HG03432 (cell line): ENCODE measurements around the gene MARK3.
A peak's percentile ranks its signal among the peaks of the same experiment; 100 is the strongest.

Experiments used
- ATAC-seq: cut with Tn5 transposase; IDR thresholded peaks from one replicate; pipeline ENCODE4 v1.9.1; 2021; ENCODE audit warnings: mild to moderate bottlenecking, moderate library complexity; ENCODE audit not compliant: unreplicated experiment

The MARK3 gene

DNA sequence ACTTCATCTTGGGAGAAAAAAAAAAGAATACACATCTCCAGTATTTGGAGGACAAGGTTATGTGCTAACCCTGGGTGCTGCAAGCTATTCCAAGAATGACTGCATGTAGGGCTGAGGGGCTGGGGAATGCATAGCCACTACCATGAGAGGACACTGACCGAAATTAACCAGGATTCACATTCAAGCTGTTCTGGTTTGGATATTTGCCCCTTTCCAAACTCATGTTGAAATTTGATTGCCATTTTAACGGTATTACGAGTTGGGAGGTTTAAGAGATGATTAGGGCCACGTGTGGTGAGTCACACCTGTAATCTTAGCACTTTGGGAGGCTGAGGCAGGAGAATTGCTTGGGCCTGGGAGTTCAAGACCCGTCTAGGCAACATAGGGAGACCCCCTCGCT, 18.5 kb upstream of the MARK3 start:
- ATAC-seq: no peak

DNA sequence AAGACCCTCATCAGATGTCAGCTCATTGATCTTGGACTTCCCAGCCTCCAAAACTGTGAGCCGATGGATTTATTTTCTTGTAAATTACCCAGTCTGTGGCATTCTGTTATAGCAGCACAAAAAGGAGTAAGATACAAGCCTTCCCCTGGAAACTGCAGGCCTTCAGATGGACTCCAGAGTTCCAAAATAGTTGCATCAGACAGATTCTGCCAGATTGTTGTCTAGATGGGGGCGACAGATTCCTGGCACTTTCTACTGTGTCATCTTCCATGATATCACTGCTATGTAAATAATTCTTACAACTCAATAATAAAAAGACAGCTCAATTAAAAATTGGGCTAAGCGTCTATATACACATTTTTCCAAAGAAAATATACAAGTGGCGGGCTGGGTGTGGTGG, 17.2 kb upstream of the MARK3 start:
- ATAC-seq: no peak

DNA sequence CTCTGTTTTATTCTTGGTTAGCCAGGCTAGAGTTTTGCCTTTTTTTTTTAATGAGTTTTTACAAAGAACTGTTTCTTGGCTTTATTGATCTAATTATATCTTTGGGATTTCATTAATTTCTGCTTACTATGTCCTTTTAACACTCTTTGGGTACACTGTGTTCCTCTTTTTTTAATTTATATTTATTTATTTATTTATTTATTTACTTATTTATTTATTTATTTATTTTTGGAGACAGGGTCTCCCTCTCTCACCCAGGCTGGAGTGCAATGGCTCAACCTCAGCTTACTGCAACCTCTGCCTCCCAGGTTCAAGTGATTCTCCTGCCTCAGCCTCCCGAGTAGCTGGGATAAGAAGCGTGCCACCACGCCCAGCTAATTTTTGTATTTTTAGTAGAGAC, 15.1 kb upstream of the MARK3 start:
- ATAC-seq: no peak

DNA sequence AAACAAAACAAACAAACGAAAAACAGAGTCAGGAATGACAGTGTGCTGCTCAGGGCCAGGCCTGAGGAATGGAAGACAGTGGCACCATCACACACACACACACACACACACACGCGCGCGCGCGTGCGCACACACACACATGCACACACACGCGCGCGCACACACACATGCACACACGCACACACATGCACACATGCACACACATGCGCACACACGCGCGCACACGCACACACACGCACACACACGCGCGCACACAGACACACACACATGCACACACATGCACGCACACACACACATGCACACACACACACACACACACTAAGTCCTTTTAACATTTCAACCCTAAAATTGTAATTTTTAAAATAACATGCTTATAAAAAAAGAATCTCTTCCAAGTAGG, 13.2 kb upstream of the MARK3 start:
- no peak for ATAC-seq

DNA sequence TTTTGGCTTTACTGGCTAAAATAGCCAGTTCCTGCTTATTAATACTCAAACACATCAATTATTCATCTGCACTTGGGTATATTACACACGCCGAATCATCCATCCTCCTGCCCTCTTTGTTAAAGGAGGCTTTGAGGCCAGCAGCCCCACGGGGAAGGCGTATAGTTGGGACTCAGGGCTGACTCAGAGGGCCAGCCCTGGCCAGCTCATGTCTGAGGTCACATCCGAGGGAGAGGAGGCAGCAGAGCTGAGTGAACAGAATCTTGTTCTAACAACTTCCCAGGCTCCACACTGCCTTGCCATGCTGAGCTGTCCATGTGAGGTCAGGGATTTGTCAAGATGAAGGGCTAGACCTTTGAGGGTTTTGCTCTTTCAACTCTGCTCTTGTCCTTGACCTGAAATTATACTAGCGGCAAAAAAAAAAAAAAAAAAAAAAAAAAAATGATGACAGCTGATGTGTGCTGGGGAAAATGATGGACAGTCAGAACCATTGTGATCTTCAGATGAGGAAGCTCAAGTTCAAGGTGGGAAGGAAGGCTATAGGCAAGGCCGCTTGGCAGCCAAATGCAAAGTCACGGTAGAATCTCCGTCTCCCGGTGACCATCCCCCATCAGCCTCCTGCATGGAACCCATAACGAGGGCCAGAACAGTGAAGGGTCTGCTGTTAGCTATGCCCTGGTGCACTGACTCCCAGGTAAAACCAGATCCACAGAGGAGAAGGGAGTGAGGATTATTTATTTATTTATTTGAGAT, 12.5 kb upstream of the MARK3 start:
- ATAC-seq: no peak

DNA sequence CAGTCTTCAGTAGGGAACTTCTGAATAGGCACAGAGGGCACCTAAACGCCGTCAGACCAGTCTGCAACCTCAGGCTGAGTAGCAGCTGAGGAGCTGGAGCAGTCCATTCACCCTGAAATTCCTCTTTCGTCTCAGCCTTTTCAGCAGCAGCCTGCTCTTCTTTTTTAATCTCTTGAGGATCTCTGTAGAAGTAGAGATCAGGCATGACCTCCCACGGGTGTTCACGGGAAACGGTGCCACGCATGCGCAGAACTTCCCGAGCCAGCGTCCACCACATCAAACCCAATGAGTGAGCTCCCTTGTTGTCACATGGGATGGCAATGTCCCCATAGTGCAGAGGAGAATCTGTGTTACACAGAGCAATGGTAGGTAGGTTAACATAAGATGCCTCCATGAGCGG, 11.1 kb upstream of the MARK3 start:
- ATAC-seq: no peak

DNA sequence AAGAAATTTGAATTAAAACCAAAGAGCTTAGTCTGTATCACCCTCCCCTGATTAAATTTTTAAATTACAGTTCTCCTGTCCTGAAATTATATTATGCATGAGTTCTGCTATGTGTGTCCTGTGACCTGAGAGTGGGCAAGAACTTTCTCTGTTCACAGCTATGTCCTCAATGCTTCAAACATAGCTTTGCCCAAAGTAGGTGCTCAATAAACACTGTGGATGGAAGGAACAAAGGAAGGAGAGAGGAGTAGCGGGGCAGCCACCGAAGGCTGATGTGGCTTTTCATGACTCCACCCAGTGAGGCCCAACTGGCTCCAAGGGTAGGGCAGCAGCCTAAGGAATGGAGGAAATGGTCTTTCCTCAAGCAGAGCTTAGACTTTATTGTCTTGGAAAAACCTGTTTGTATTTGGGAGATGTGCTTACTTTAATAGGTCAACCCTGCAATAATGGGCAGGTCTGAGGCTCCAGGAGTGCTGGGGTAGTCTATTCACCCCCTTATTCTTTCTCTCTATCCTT, 7.6 kb upstream of the MARK3 start:
- no peak for ATAC-seq

DNA sequence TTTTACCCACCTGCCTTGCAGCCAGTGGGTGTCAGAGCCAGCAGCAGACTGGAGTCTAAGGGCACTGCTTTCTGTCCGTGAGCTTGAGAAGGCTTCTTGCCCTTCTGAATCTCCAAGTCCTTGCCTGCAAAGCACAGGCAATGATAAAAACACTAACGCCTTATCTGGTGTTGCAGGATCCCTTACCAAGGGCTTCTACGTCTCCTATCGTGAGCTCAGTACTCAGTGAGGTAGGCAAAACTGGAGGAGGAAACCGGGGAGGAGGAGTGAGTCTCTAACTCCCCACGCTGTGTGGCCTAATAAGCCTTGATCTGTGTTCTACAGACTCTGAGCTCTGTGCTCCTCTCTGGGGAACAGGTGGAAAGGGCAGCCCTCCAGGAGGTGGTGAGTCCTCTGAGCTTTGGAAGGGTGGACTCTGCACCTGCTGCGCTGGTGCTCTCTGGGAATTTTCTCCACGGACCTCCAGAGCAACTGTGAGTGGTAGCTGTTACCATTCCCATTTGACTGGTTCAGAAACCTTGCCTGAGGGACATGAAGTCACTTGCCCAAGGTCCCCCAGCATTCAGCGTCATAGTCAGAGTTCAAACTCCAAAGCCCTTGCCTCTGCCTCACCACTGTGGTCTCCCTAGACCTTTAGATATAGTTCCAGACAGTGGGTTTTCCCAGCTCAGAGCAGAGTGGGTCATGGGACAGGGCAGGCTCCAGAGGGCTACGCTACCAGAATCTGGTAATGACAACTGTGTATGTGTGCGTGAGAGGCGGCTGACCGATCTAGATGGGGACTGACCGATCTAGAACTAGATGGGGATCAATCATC, 7.0 kb upstream of the MARK3 start:
- no peak for ATAC-seq

DNA sequence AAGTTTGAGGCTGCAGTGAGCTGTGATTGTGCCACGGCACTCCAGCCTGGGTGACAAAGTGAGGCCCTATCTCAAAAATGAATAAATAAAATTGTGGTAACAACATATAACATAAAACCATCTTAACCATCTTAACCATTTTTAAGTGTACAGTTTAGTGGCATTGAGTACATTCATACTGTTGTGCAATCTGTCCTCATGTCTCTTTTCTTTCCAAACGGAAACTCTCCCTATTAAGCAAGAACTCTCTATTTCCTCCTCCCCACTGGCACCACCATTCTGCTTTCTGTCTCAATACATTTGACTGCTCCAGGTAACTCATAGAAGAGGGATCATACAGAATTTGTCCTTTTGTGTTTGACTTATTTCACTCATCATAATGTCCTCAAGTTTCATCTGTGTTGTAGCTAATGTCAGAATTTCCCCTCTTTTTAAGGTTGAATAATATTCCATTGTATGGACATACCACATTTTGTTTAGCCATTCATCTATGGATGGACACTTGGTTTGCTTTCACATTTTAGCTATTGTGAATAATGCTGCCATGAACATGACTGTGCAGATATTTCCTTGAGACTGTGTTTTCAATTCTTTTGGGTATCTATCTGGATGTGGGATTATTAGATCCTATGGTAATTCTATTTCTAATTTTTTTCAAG, 4.4 kb upstream of the MARK3 start:
- ATAC-seq: no peak

DNA sequence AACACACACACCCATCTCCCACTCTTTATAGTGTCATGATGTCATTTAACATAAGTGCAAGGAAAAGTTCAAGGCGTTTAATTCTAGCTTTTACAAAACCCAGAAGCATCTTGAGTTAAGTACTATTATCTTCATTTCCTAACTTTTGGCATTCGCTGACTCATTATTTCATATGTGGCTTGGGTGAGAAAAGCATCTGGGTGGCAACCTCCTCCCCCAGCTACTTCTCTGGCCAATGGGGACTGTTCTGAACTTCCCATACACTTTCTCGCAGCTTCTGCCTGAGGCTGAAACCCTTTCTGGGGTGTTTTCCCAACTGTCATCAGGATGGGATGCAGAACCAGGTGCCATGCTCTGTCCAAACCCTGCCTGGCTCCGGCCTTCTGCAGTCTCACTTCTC, 2.8 kb upstream of the MARK3 start:
- ATAC-seq: no peak

DNA sequence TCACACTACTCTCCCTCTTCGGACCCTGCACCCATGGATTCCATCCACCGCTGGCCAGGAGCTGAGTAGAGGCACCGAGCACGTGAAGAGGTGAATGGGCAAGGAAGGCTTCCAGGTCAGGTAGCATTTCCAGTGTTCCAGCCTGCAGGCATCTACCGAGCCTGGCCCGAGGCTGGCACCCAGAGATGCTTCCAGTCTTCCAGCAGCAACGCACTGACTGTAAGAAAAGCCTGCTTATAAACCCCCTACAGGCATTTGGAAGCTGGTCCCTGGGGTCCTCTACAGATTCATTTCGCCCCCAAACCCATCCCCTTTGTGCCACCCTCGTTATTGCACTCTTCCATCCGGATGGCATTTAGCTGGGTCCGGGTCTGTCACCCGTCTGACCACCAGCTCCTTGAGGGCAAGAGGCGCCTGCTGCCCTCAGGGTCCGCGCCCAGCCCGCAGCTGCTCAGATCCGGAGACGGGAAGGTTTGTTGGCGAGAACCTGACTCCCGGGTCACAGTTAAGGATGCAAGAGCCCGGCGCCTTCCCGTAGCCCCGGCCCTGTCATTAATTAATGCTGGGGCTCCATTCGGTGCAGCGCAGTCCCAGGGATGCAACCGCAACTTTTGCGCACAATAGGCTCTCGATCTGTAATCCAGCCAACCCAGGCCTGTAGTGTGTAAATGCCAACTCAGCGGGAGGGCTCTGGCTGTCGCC, 614 bp upstream of the MARK3 start:
- peak; percentile 13 for ATAC-seq

DNA sequence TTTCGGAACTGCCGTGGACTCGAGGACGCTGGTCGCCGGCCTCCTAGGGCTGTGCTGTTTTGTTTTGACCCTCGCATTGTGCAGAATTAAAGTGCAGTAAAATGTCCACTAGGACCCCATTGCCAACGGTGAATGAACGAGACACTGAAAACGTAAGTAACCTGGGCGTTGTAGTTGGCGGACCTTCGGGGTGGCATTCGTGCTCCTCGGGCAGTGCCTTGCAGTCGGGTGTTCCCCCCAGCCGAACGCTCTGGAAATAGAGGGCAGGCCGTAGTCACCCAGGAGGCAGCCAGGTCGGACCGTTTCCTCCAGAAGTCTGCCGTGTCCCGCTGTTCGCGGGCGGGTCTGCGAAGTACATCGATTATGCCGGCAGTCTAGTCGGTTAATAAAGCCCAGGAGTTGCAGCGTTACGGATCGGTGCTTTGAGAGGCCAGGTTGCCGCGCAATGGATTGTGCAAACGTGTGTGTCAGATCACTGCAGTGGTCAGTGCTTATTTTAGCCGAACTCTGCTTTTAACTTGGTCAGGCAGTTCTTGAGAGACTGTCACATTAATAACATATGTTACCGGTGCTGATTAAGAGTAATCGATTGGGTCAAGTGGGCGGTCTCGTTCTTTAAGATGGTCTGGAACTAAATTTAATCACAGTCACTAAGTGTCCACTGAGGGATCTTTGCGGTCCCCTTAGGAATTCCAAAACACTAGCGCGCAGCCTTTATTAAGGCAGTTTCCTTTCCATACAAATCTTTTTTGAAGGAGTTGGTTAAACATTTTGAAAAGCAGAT, 906 bp downstream of the MARK3 start:
- peak; percentile 17 for ATAC-seq

DNA sequence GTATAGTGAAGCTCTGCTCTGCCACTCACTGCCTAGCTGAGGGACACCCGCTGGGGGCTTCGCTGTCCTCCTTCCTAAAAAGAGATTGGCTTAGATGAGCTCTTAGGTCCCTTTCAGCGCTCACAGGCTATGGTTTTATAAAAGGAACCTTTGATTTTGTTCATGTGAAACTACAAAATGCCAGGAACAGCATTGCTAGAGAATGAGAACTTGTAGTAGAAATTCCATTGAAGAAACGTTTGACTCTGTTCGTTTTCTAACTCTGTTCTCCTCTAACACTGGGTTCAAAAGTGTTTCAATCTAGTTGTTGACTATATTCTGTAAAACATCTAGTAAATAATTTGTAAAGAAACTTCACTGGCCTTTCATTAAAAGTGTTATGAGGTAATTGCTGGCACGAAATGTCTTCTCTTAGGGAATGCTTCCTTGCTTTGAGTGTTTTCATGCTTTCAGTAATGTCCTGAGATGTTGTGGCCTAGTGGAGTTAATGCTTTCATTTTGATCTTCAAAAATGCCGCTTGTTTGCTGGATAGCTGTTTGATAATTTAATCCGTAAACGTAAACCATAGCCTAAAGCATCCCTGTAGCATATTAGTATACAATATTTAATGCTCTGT, 1.6 kb downstream of the MARK3 start:
- ATAC-seq: no peak

DNA sequence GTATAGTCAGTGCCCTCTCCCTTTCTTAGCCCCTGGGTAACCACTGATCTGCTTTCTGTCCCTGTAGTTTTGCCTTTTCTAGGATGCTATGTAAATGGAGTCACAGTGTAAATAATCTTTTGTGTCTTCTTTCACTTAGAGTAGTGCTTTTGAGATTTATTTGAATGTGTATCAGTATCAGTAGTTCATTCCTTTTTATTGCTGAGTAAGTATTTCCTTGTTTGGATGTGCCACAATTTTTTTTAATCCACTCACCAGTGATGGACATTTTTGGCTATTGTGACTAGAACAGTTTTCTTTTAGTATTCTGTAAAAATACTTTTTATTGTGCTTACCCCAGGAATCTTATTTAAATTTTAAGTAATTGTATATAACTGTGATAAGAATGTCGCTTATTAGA, 3.4 kb downstream of the MARK3 start:
- no peak for ATAC-seq

DNA sequence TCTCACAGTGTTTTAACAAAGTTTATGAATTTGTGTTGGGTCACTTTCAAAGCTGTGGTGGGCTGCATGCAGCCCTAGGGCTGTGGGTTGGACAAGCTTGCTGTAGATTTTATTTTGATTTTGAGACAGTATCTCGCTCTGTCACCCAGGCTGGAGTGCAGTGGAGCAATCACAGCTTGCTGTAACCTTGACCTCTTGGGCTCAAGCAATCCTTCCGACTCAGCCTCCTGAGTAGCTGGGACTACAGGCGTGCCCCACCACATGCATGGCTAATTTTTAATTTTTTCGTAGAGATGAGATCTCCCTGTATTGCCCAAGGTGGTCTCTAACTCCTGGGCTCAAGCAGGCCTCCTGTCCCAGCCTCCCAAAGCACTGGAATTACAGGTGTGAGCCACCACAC, 5.4 kb downstream of the MARK3 start:
- no peak for ATAC-seq

DNA sequence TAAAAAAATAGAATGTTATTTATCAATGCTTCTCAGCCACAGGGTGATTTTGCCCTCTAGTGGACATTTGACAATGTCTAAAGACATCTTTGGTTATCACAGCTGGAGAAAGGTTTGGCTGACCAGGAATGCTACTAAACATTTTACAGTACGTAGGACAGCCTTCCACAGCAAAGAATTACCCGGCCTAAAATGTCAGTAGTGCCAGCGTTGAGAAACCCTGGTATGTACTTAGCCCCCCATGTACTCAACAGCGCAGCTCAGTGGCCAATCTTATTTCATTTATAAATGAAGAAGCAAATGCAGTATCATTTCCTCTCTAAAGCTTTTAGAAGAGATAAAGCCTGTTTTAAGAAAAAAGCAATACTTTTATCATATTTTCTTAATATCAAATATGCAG, 5.8 kb downstream of the MARK3 start:
- ATAC-seq: no peak

DNA sequence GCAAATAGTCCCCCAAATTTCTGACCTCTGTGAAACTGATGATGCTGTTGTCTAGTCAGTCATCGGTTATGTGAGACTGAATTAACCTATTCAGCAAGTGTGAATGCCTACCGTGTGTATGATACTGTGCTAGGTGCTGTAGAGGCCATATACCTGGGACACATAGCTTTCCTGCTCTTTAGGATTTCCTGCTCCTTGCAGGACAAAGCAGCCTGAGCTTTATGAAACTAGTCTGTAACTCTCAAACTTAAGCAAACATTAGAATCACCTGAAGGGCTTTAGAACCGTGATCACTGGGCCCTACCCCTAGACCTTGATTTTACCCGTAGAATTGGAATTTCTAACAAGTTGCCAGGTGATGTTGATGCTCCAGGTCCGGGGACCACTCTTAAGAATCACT, 6.9 kb downstream of the MARK3 start:
- no peak for ATAC-seq

DNA sequence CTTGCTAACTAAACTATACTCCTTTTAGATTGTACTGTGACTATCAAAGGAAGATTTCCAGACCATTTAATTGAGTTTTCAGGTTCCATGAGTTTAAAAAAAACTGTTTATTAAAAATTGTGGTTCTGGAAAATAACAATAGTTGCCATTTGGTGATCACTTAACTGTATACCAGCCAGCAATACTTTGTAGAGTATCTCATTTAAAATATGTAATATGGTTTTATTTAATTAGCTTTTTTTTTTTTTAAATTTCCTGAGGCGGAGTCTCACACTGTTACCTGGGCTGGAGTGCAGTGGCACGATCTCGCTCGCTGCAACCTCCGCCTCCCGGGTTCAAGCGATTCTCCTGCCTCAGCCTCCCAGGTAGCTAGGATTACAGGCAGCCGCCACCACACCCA, 7.4 kb downstream of the MARK3 start:
- no peak for ATAC-seq

DNA sequence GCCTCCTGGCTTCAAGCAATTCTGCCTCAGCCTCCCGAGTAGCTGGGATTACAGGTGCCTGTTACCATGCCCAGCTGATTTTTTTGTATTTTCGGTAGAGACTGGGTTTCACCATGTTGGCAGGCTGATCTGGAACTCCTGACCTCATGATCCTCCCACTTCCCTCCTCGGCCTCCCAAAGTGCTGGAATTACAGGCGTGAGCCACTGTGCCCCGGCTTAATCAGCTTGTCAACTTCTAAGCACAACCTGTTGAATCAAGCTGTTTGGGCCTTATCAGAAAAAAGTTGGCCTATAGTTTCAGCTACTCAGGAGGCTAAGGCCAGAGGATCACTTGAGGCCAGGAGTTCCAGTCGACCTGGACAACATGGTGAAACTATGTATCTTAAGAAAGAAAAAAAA, 7.9 kb downstream of the MARK3 start:
- no peak for ATAC-seq
